ENCODE results near the gene PGC.

PGC gene

GRCh38 chr6:41756354-41756753, 9.2 kb upstream of the PGC start:
- TF ChIP-seq CTCF (IDR thresholded peaks at IDR 0.05; ENCODE audit: insufficient read depth, missing control alignments), result no peak
- FAIRE-seq, result no peak
- no peak for DNase-seq (ENCODE audit: insufficient read length, low spot score)

GRCh38 chr6:41755895-41756294, 8.7 kb upstream of the PGC start:
- TF ChIP-seq CTCF (IDR thresholded peaks at IDR 0.05; ENCODE audit: insufficient read depth, missing control alignments), result no peak
- DNase-seq (ENCODE audit: insufficient read length, low spot score) (no peak), FAIRE-seq (no peak)

- FAIRE-seq, result no peak
- no peak for TF ChIP-seq CTCF (IDR thresholded peaks at IDR 0.05; ENCODE audit: insufficient read depth, missing control alignments)
- DNase-seq (ENCODE audit: insufficient read length, low spot score), result no peak
Measured at GRCh38 chr6:41750374-41750773, 3.2 kb upstream of the PGC start.

- no peak for TF ChIP-seq CTCF (IDR thresholded peaks at IDR 0.05; ENCODE audit: insufficient read depth, missing control alignments)
- FAIRE-seq, result no peak
Measured at GRCh38 chr6:41748542-41748941, 1.3 kb upstream of the PGC start.

GRCh38 chr6:41748102-41748477, 893 bp upstream of the PGC start:
- FAIRE-seq, result no peak
- no peak for DNase-seq (ENCODE audit: insufficient read length, low spot score)
- no peak for TF ChIP-seq CTCF (IDR thresholded peaks at IDR 0.05; ENCODE audit: insufficient read depth, missing control alignments)

More at GRCh38 chr6:41748542-41748941, 1.3 kb upstream of the PGC start:
- DNase-seq (ENCODE audit: insufficient read length, low spot score), result no peak

- FAIRE-seq (no peak), DNase-seq (ENCODE audit: insufficient read length, low spot score) (no peak)
- no peak for TF ChIP-seq CTCF (IDR thresholded peaks at IDR 0.05; ENCODE audit: insufficient read depth, missing control alignments)
Measured at GRCh38 chr6:41746107-41746506, 1.1 kb downstream of the PGC start.

GRCh38 chr6:41744236-41744787, 2.9 kb downstream of the PGC start:
- FAIRE-seq, result no peak
- no peak for DNase-seq (ENCODE audit: insufficient read length, low spot score)
- TF ChIP-seq CTCF (IDR thresholded peaks at IDR 0.05; ENCODE audit: insufficient read depth, missing control alignments), result no peak
